A673 (cell line): ENCODE data around the gene EMP2.

Experiments used
- CTCF ChIP-seq: fragments of 300-800, 200-600 bp; sonication (generic); conservative IDR thresholded peaks from 2 replicates; pipeline ENCODE4 v1.5.1; 2017; ENCODE audit warnings: low read depth, mild to moderate bottlenecking, antibody characterized with exemption, low read length, moderate library complexity, mixed read lengths
- EZH2 ChIP-seq: fragments of 200-600 bp; sonication (generic); IDR thresholded peaks from 2 replicates; pipeline ENCODE4 v1.6.1; 2017; ENCODE audit warnings: borderline replicate concordance, low read depth, mild to moderate bottlenecking, mixed read lengths, antibody characterized with exemption, low read length; ENCODE audit not compliant: poor library complexity, severe bottlenecking

DNA sequence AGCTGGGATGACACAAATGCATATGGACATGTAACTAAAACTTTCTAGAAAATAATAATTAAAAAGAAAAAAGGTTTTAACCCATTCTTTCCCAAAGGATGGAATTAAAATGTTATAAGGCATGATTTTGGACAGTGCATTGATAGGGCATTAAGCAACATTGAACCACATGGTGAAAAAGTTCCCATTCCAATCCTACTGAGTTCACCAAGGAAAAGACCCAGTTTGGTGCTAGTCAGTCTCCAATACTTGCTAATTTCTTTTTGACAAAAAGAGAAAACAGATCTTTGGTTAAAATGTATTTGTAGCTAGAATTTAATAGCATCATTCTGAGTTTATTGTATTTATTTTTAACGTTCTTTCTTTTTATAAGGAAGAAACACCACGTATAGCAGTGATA lies 28.1 kb downstream of the EMP2 start:
- no peak for TF ChIP-seq CTCF
- TF ChIP-seq EZH2 = no peak
